ENCODE data around the gene PKP2. TPM values are rescaled to one million over a fixed set of nuclear protein-coding genes. Genes with fewer than 3 reads are reported as not detected.
"Not testable (repeated sequence)": the region's sequence is repeated elsewhere in the genome, so short reads cannot be mapped to it uniquely, and the experiment has no call there.

PKP2 gene
- total and polyA plus RNA-seq, 2 donors (not counting 3 experiments of a cell fraction or from before 2014, with no cell fraction given) = 1.4 to 6.5 TPM

- H2AFZ ChIP-seq (ENCODE audit: low read depth, low read length) = no peak overlapping the region
- ChIA-PET POLR2A (no interaction called here), CTCF (interaction anchor here (0.6 to 1.9 kb wide), 4 partner anchors 10 to 27 kb away, joined by 3 to 8 read pairs (median 4); no protein-coding TSS in a partner anchor)
- no peak for FAIRE-seq
- peaks cover 20% of the 10 kb centered on the region for H3K4me1 ChIP-seq (ENCODE audit: control insufficient read depth, extremely low read depth, insufficient read depth, low read length)
- TF ChIP-seq EZH2 (IDR thresholded peaks at IDR 0.05; ENCODE audit: borderline replicate concordance, low read depth, low read length, severe bottlenecking) = no peak
- no peak for TF ChIP-seq POLR2A (IDR thresholded peaks at IDR 0.05; ENCODE audit: low read depth, low read length)
- TF ChIP-seq MAX (IDR thresholded peaks at IDR 0.05; ENCODE audit: insufficient read depth, insufficient read length) = no peak
- no peak for TF ChIP-seq POLR2AphosphoS5 (IDR thresholded peaks at IDR 0.05; ENCODE audit: insufficient read depth, low read depth, low read length)
- no peaks in the 10 kb centered on the region for H4K20me1 ChIP-seq (replicated peaks; ENCODE audit: control insufficient read depth, extremely low read depth, insufficient read depth, low read length)
- DNase-seq (ENCODE audit: low read depth, low spot score) = no peak
- intact Hi-C loops (cut with micrococcal nuclease) = no loop called here
- no peaks in the 10 kb centered on the region for H3K9me1 ChIP-seq (replicated peaks; ENCODE audit: control insufficient read depth, extremely low read depth, insufficient read depth, low read length)
- H3K9me3 ChIP-seq (replicated peaks; ENCODE audit: control insufficient read depth, insufficient read depth, low read length) = no peaks in the 10 kb centered on the region
- H3K4me3 ChIP-seq (replicated peaks in 1 of 3; ENCODE audit: insufficient read depth in 1 of 3, low read depth in 1 of 3, low read length in 3 of 3) = no peak overlapping the region
- BruUV-seq (replicated peaks) = no TSS peak
- dilution Hi-C loops (cut with MboI; ENCODE audit: extremely low pct_ligation_motif_present, low sequenced_read_pairs) = no loop called here
- no peaks in the 10 kb centered on the region for H3K36me3 ChIP-seq (ENCODE audit: control insufficient read depth in 2 of 2, extremely low read depth in 1 of 2, insufficient read depth in 2 of 2, low read length in 2 of 2)
- no peak overlapping the region for H3K4me2 ChIP-seq (ENCODE audit: insufficient read depth, low read length)
- no peak overlapping the region for H3K9ac ChIP-seq (replicated peaks; ENCODE audit: extremely low read depth, insufficient read depth, low read length)
- no peaks in the 10 kb centered on the region for H3K79me2 ChIP-seq (ENCODE audit: control insufficient read depth, insufficient read depth, low read length)
- H3K27ac ChIP-seq (ENCODE audit: insufficient read depth, low read depth, low read length) = no peak overlapping the region
- H3K27me3 ChIP-seq (ENCODE audit: control insufficient read depth in 2 of 2, insufficient read depth in 2 of 2, low read length in 2 of 2) = peaks cover 8 to 15% of the 10 kb centered on the region in 2 experiments
These were observed 3.5 kb downstream of the PKP2 start for GRCh38 chr12:32893043-32893442.

- intact Hi-C loops (cut with micrococcal nuclease); FAIRE-seq; H3K9ac ChIP-seq (replicated peaks; ENCODE audit: extremely low read depth, insufficient read depth, low read length); H3K27ac ChIP-seq (ENCODE audit: insufficient read depth, low read depth, low read length); H3K9me3 ChIP-seq (replicated peaks; ENCODE audit: control insufficient read depth, insufficient read depth, low read length); H3K36me3 ChIP-seq (ENCODE audit: control insufficient read depth in 2 of 2, extremely low read depth in 1 of 2, insufficient read depth in 2 of 2, low read length in 2 of 2); H3K9me1 ChIP-seq (replicated peaks; ENCODE audit: control insufficient read depth, extremely low read depth, insufficient read depth, low read length); H3K4me3 ChIP-seq (replicated peaks in 1 of 3; ENCODE audit: insufficient read depth in 1 of 3, low read depth in 1 of 3, low read length in 3 of 3); dilution Hi-C loops (cut with MboI; ENCODE audit: extremely low pct_ligation_motif_present, low sequenced_read_pairs); H4K20me1 ChIP-seq (replicated peaks; ENCODE audit: control insufficient read depth, extremely low read depth, insufficient read depth, low read length); H2AFZ ChIP-seq (ENCODE audit: low read depth, low read length); POLR2A ChIA-PET; DNase-seq (ENCODE audit: low read depth, low spot score); BruUV-seq (replicated peaks); H3K79me2 ChIP-seq (ENCODE audit: control insufficient read depth, insufficient read depth, low read length): not testable (repeated sequence)
- CTCF ChIA-PET = interaction anchor here (1.2 to 1.9 kb wide), 2 partner anchors 9 to 27 kb away, joined by 4 to 8 read pairs; no protein-coding TSS in a partner anchor
- H3K4me1 ChIP-seq (ENCODE audit: control insufficient read depth, extremely low read depth, insufficient read depth, low read length) = peaks cover 20% of the 10 kb centered on the region
- peak overlapping the region; percentile 45 for H3K4me2 ChIP-seq (ENCODE audit: insufficient read depth, low read length)
- H3K27me3 ChIP-seq (ENCODE audit: control insufficient read depth in 2 of 2, insufficient read depth in 2 of 2, low read length in 2 of 2) = peaks cover 8 to 15% of the 10 kb centered on the region in 2 experiments
These were observed 4.2 kb downstream of the PKP2 start for GRCh38 chr12:32892369-32892768.
